GM12878 (cell line): Measurements from ENCODE around the gene ZBTB7B. TPM values are rescaled to one million over a fixed set of nuclear protein-coding genes. Genes with fewer than 3 reads are reported as not detected.

Experiments
- ATAC-seq: fragments of 200-7000 bp; cut with Tn5 transposase; 3 replicates; pipeline ENCODE4 v1.9.1; 2020; ENCODE audit warnings: mild to moderate bottlenecking, moderate library complexity
- BruUV-seq: library from RNA; stranded (reverse); fragments of 400-500 nt; replicated peaks from 2 replicates; lab custom pipeline; 2021; lab: Mats Ljungman, UMichigan
- CTCF ChIA-PET: fragments of 300-600 bp; sonication (Branson Sonifier 250); formaldehyde crosslinking; extraction: SDS; loops from one replicate; lab custom pipeline; 2021; ENCODE audit warnings: inconsistent platforms; lab: Yijun Ruan, JAX
- POLR2A ChIA-PET: fragments of 350-600 bp; formaldehyde crosslinking; extraction: SDS; loops from one replicate; lab custom pipeline; 2021; ENCODE audit warnings: inconsistent platforms; lab: Charles Lee
- RAD21 ChIA-PET: fragments of 300-600 bp; sonication (Branson Sonifier 250); formaldehyde crosslinking; loops from one replicate; lab custom pipeline; 2023; ENCODE audit warnings: antibody characterized with exemption; ENCODE audit not compliant: unreplicated experiment; lab: Charles Lee
- SMC1A ChIA-PET: fragments of 300-600 bp; sonication (Branson Sonifier 250); formaldehyde crosslinking; loops from one replicate; lab custom pipeline; 2023; ENCODE audit not compliant: unreplicated experiment, uncharacterized antibody; lab: Charles Lee
- DNase-seq: peaks from one replicate; pipeline ENCODE4 v3.0.0-alpha.2; 2011; ENCODE audit warnings: low read depth, low spot score
- FAIRE-seq: peaks from 3 replicates; lab custom pipeline; 2011; peaks lifted over from hg19 to GRCh38; lab: Jason Lieb, UNC
- H2AFZ ChIP-seq: 2 replicates; pipeline ENCODE4 v1.6.0; 2011; ENCODE audit warnings: low read depth, low read length, control low read depth; ENCODE audit not compliant: control insufficient read depth
- H3K27ac ChIP-seq: 2 replicates; pipeline ENCODE4 v1.5.1; 2011; ENCODE audit warnings: control low read depth; ENCODE audit not compliant: control insufficient read depth, insufficient read depth
- H3K27me3 ChIP-seq, 2 experiments: replicated peaks in 1 of 2; 2 replicates each; pipeline versions ENCODE4 v1.6.0 to v1.6.1; 2011; ENCODE audit warnings: low read length in 1 of 2; ENCODE audit not compliant: control insufficient read depth in 2 of 2, insufficient read depth in 2 of 2
- H3K36me3 ChIP-seq, 2 experiments: 2 replicates each; pipeline ENCODE4 v1.5.1; 2011; ENCODE audit warnings: low read length in 1 of 2; ENCODE audit not compliant: control insufficient read depth in 2 of 2, insufficient read depth in 2 of 2
- H3K4me1 ChIP-seq: 2 replicates; pipeline ENCODE4 v1.6.1; 2011; ENCODE audit warnings: mild to moderate bottlenecking, low read length, moderate library complexity, mixed read lengths; ENCODE audit not compliant: control insufficient read depth, insufficient read depth
- H3K4me2 ChIP-seq: 2 replicates; pipeline ENCODE4 v1.6.0; 2011; ENCODE audit warnings: control low read depth; ENCODE audit not compliant: control insufficient read depth, insufficient read depth
- H3K4me3 ChIP-seq: fragments of 200-600 bp; sonication (generic); 2 replicates; pipeline ENCODE4 v1.5.1; 2016
- H3K79me2 ChIP-seq: 2 replicates; pipeline ENCODE4 v1.6.0; 2011; ENCODE audit warnings: low read length; ENCODE audit not compliant: control insufficient read depth, insufficient read depth
- H3K9ac ChIP-seq: 2 replicates; pipeline ENCODE4 v1.8.0; 2011; ENCODE audit warnings: low read length, control low read depth, mixed read lengths; ENCODE audit not compliant: control insufficient read depth, insufficient read depth
- H3K9me3 ChIP-seq: replicated peaks from 3 replicates; pipeline ENCODE4 v1.5.1; 2011; ENCODE audit warnings: mild to moderate bottlenecking, low read length; ENCODE audit not compliant: control insufficient read depth, insufficient read depth
- H4K20me1 ChIP-seq: 2 replicates; pipeline ENCODE4 v1.6.0; 2011; ENCODE audit not compliant: control insufficient read depth, insufficient read depth
- BCL11A ChIP-seq: IDR thresholded peaks from 2 replicates; pipeline ENCODE4 v1.6.1; 2011; ENCODE audit warnings: low read depth, low read length
- CBFB ChIP-seq: IDR thresholded peaks from 2 replicates; pipeline ENCODE4 v1.6.1; 2016; ENCODE audit warnings: antibody characterized with exemption, low read depth
- EZH2 ChIP-seq: IDR thresholded peaks from 2 replicates; pipeline ENCODE4 v1.6.1; 2012; ENCODE audit warnings: low read depth, mild to moderate bottlenecking, control low read depth, inconsistent platforms, low read length, borderline replicate concordance; ENCODE audit not compliant: control insufficient read depth
- FOS ChIP-seq: IDR thresholded peaks from 3 replicates; pipeline ENCODE4 v1.6.1; 2011; ENCODE audit warnings: borderline replicate concordance; ENCODE audit not compliant: insufficient read length; ENCODE audit errors: extremely low read depth
- HSF1 ChIP-seq: fragments of 150-350 bp; IDR thresholded peaks from 2 replicates; pipeline ENCODE4 v1.6.1; 2014; ENCODE audit warnings: mild to moderate bottlenecking, low read depth, low read length
- NFYB ChIP-seq: IDR thresholded peaks from 2 replicates; pipeline ENCODE4 v1.6.1; 2011; ENCODE audit warnings: low read depth, mild to moderate bottlenecking, low read length, improper control_type of control experiment, moderate library complexity; ENCODE audit not compliant: insufficient read depth
- PBX3 ChIP-seq: IDR thresholded peaks from 2 replicates; pipeline ENCODE4 v1.6.1; 2011; ENCODE audit warnings: mild to moderate bottlenecking, low read depth, low read length, moderate library complexity; ENCODE audit not compliant: insufficient replicate concordance
- RELA ChIP-seq: fragments of 450-650 bp; IDR thresholded peaks from 2 replicates; pipeline ENCODE4 v1.8.0; 2014; ENCODE audit warnings: borderline replicate concordance; ENCODE audit not compliant: partially characterized antibody
- ZBTB33 ChIP-seq: fragments of 450-650 bp; IDR thresholded peaks from 2 replicates; pipeline ENCODE4 v1.6.1; 2017; ENCODE audit warnings: mild to moderate bottlenecking
- WGBS: methylation state at CpG from one replicate; pipeline ENCODE4 v1.1.6; 2016; ENCODE audit warnings: low lambda C conversion rate; ENCODE audit not compliant: insufficient replicate concordance, insufficient coverage; ENCODE audit errors: missing lambda C conversion rate; 5-methylcytosine and 5-hydroxymethylcytosine counted together
- in situ Hi-C: fragments of 300-500 bp; cut with MboI; formaldehyde crosslinking; loops from 9 replicates; pipeline ENCODE4 v1.14.3; 2018; ENCODE audit warnings: mixed read lengths
- intact Hi-C: fragments of 100-400 bp; cut with micrococcal nuclease; formaldehyde crosslinking; loops from one replicate; pipeline ENCODE4 v1.14.2; 2022; ENCODE audit not compliant: unreplicated experiment
- polyA plus RNA-seq, 11 experiments: library from polyadenylated mRNA; depleted of rRNA in 4 of 11; unstranded in 6 of 11; stranded (reverse) in 5 of 11; fragments of >200 nt; fragmentation: Nextera tagmentation in 4 of 11; fragmentation: Illumina TruSeq in 1 of 11; extraction: Ambion mirVana in 4 of 11; extraction: Trizol in 1 of 11; gene quantifications; 1 replicate in 1 of 11; 2 replicates in 10 of 11; pipeline versions ENCODE4 v1.2.1 to v1.2.3, GENCODE V29; 2011 to 2016; ENCODE audit warnings: inconsistent platforms in 2 of 11, missing spikeins in 2 of 11, low read depth in 1 of 11
- total RNA-seq, 4 experiments: library from RNA; depleted of rRNA in 3 of 4; stranded (reverse); fragments of >200 nt in 3 of 4; fragmentation: Illumina TruSeq in 1 of 4; extraction: Trizol in 1 of 4; gene quantifications; 2 replicates each; pipeline versions ENCODE4 v1.2.1 to v1.2.3, GENCODE V29; 2013 to 2021

ZBTB7B gene
- total and polyA plus RNA-seq, 10 of the 15 experiments (the other 5 are each of a cell fraction or from before 2014, with no cell fraction given) = 0.11 to 44.9 (median 11.3) TPM

GRCh38 chr1:155051342-155051776, 48.8 kb downstream of the ZBTB7B start:
- under 1% methylated on average over 29 of the region's 31 CpGs for WGBS
- Histone ChIP-seq H3K27ac (no peak overlapping the region), H3K9ac (peak overlapping the region; percentile 65), H2AFZ (peak overlapping the region; percentile 70), H4K20me1 (no peaks in the 10 kb centered on the region), H3K79me2 (no peaks in the 10 kb centered on the region; the same call in 1 of the 2 replicates), H3K27me3 (no peaks in the 10 kb centered on the region), H3K36me3 (no peaks in the 10 kb centered on the region), H3K4me1 (peaks cover 13% of the 10 kb centered on the region), H3K4me2 (peak overlapping the region; percentile 96), H3K9me3 (no peaks in the 10 kb centered on the region), H3K4me3 (peak overlapping the region; percentile 91)
- ATAC-seq = peak; percentile 6; the same call in 2 of the 3 replicates
- DNase-seq = no peak
- intact Hi-C loops (no loop called here), in situ Hi-C loops (no loop called here)
- ChIA-PET SMC1A (interaction anchor here (0.8 to 2.4 kb wide), 4 partner anchors 8 to 108 kb away, joined by 3 to 12 read pairs (median 4); no protein-coding TSS in a partner anchor), RAD21 (interaction anchor here (0.5 to 2.7 kb wide), 15 partner anchors 8 to 1372 kb away, joined by 3 to 16 read pairs (median 4); partner anchors contain the start of genes PBXIP1 and PYGO2), CTCF (interaction anchor here (0.6 to 3.7 kb wide), 21 partner anchors 8 to 491 kb away, joined by 3 to 27 read pairs (median 4); partner anchors contain the start of genes EFNA3, PBXIP1, PMVK and PYGO2), POLR2A (interaction anchor here (0.7 to 1.7 kb wide), 5 partner anchors 34 to 111 kb away, joined by 3 to 8 read pairs (median 4); no protein-coding TSS in a partner anchor)
- no peak for FAIRE-seq
- TF ChIP-seq EZH2 (no peak), BCL11A (no peak), PBX3 (no peak), ZBTB33 (no peak), RELA (peak; percentile 23), FOS (no peak), CBFB (no peak), NFYB (no peak), HSF1 (no peak)
- no TSS peak for BruUV-seq
